Measurements from ENCODE around the gene MESD.

The MESD gene

DNA sequence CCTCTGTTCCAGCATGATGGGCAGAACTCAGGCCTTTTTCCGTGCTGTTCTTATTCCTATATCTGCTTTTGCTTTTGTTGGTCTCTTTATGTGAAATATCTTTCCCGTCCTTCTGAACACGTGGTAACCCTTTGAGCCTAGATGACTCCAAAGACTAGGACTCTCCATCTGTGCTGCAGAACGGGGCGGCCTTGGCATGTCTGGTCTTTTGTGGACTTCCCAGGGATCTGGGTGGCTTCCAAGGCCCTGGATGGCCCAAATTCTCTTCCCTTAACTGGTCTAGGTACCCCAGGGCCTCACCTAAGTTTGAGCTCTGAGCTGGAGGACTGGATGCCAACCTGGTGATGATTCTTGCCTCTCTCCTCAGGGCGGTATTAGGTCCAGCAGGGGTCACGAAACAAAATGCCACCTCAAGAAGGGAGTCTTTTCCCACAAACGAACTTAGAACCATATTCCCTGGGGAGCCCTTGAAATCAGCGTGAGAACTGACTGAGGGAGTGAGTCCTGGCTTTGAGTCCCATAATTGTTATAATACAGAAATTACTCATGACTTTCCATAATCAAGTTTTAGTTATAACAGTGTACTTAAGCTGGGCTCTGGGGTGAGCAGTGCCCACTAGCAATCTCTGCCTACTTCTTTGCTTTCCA, 25.0 kb upstream of the MESD start:
- H3K27ac ChIP-seq, result no peak overlapping the region
- CTCF ChIA-PET, result interaction anchor here (0.6 kb wide), 2 partner anchors 854 to 918 kb away, joined by 6 to 8 read pairs; no protein-coding TSS in a partner anchor
- POLR2A ChIA-PET (ENCODE audit: low non-redundant PET), result no interaction called here
- DNase-seq (ENCODE audit: low spot score), result no peak
- TF ChIP-seq, protein P1, sequence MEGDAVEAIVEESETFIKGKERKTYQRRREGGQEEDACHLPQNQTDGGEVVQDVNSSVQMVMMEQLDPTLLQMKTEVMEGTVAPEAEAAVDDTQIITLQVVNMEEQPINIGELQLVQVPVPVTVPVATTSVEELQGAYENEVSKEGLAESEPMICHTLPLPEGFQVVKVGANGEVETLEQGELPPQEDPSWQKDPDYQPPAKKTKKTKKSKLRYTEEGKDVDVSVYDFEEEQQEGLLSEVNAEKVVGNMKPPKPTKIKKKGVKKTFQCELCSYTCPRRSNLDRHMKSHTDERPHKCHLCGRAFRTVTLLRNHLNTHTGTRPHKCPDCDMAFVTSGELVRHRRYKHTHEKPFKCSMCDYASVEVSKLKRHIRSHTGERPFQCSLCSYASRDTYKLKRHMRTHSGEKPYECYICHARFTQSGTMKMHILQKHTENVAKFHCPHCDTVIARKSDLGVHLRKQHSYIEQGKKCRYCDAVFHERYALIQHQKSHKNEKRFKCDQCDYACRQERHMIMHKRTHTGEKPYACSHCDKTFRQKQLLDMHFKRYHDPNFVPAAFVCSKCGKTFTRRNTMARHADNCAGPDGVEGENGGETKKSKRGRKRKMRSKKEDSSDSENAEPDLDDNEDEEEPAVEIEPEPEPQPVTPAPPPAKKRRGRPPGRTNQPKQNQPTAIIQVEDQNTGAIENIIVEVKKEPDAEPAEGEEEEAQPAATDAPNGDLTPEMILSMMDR (conservative IDR thresholded peaks at IDR 0.05; ENCODE audit: low read depth), result no peak

DNA sequence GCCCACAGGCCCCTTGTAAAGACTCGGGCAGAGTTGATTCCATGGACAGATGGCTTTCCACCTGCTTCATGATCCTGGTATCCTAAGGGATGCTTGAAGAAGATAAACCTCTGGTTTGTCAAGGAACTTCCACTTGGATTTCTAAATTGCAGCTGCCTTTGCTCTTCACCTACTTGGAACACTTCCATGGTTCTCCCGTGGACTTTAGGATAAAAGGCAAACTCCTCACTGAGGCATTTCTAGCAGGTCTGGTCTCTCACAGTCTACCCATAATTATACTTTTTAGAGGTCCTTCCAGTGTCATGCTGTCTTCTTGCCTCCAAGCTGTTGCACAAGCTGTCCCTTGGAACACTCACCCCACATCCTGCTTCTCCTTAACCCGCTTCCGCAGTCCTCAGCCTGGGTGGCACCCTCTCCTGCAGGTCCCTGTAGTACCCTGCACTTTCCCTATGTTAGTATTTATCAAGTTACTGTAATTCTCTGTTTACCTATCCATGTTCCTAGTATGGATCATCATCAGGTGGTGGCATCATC, 23.8 kb upstream of the MESD start:
- TF ChIP-seq, protein P1 (conservative IDR thresholded peaks at IDR 0.05; ENCODE audit: low read depth), result no peak
- H3K27ac ChIP-seq, result no peak overlapping the region
- ChIA-PET CTCF (interaction anchor here (0.8 kb wide), 1 partner anchor 253 kb away, joined by 3 read pairs; no protein-coding TSS in a partner anchor), POLR2A (ENCODE audit: low non-redundant PET) (no interaction called here)
- no peak for DNase-seq (ENCODE audit: low spot score)

DNA sequence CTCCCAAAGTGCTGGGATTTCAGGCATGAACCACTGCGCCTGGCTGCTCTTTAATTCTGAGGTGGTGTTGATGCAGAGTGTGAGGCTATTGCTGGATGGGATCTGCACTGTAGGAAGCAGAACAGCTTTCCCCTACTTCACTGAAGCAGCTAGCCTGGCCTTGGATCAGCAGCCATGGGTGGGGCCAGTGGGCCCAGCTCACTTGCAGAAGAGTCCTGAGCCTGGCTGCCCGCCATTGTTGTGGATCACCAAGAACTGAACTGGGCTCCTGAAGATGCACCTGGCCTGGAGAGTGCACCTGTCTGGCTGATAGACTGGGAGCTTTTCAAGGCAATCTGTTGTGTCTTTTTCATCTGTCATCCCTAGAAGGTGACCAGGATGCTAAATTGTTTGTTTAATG, 23.0 kb upstream of the MESD start:
- TF ChIP-seq, protein P1 (conservative IDR thresholded peaks at IDR 0.05; ENCODE audit: low read depth), result no peak
- ChIA-PET CTCF (interaction anchor here (0.8 kb wide), 1 partner anchor 254 kb away, joined by 3 read pairs; no protein-coding TSS in a partner anchor), POLR2A (ENCODE audit: low non-redundant PET) (no interaction called here)
- DNase-seq (ENCODE audit: low spot score), result no peak
- H3K27ac ChIP-seq, result no peak overlapping the region

DNA sequence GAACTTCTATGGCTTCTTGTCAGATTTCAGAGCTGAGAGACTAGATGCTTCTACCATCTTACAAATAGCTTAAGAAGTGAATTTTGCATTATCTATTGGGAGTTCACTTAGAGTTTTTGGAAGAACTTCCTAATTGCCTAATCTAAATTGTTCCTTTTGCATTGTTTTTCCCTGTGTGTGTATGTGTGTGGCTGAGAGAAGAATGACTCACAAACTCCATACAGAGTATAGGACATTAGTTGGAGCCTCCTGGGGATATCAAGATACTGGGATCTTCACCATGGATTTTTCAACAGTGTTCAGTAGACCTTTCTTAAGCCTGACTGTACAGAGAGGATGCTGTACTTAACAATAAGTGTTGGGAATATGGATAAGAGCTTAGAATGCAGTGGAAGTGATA, 22.0 kb upstream of the MESD start:
- DNase-seq (ENCODE audit: low spot score), result no peak
- TF ChIP-seq, protein P1 (conservative IDR thresholded peaks at IDR 0.05; ENCODE audit: low read depth), result no peak
- POLR2A ChIA-PET (ENCODE audit: low non-redundant PET), result no interaction called here
- CTCF ChIA-PET, result no interaction called here
- H3K27ac ChIP-seq, result no peak overlapping the region

DNA sequence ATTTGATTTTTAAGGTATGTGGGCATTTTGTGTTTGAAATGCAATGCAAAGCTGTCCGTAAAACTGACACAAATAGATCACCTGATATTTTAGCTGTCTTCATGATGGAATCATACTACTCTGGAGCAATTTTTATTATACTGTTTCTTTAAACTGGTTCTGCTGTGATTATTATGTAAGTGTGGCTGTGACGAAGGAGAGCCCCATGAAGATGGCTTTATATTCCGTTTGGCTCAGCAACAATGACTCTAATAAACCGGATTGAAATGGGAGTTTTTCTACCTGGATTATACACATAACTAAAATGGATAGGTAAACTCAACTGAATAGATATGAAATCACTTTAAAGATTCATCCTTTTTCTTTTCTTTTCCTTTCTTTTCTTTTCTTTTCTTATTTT, 20.5 kb upstream of the MESD start:
- no peak overlapping the region for H3K27ac ChIP-seq
- TF ChIP-seq, protein P1 (conservative IDR thresholded peaks at IDR 0.05; ENCODE audit: low read depth), result no peak
- ChIA-PET CTCF (interaction anchor here (0.6 to 0.7 kb wide), 2 partner anchors 16 to 490 kb away, joined by 3 to 4 read pairs; no protein-coding TSS in a partner anchor), POLR2A (ENCODE audit: low non-redundant PET) (no interaction called here)
- no peak for DNase-seq (ENCODE audit: low spot score)

DNA sequence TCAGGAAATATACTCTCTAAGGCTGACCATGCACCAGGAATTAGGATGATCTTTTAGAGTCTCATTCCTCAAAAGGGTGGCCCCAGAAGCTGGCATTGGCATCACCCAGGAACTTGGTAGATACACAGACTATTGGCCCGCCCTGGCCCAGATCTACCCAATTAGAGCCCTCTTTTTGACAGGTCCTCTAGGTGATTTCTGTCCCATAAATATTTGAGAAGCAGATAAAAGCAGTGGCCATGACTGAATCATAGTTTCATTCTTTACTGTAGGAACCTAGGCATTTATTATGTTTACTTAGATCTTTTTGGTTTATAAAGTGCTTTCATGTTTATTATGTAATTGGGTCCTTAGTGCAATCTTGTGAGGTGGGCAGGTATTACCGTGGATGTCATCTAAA, 18.7 kb upstream of the MESD start:
- no peak for DNase-seq (ENCODE audit: low spot score)
- H3K27ac ChIP-seq, result no peak overlapping the region
- ChIA-PET CTCF (interaction anchor here (1.0 kb wide), 1 partner anchor 258 kb away, joined by 3 read pairs; no protein-coding TSS in a partner anchor), POLR2A (ENCODE audit: low non-redundant PET) (no interaction called here)
- TF ChIP-seq, protein P1 (conservative IDR thresholded peaks at IDR 0.05; ENCODE audit: low read depth), result no peak

All from RWPE1 (cell line).